ENCODE measurements around the gene ANO1.

DNA sequence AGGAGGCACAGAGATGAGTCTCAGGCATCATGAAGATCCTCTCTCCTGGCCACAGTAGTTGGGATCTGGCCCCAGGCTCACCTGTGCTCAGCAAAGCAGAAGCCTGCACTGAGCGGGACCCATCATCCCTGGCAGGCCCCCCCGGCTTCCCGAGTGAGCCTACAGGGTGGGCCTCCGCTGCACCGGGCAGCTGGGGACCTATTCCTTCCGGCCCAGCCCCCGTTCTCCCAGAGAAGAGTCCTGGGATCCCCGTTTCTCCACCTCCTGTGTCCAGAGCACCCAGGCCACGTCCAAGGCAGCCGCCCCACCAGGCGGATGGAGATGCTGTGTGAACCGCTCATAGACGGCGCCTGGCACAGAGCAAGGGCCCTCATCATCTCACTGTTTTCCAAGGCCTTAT is 52.5 kb downstream of the ANO1 start:
- TF ChIP-seq, protein P1, sequence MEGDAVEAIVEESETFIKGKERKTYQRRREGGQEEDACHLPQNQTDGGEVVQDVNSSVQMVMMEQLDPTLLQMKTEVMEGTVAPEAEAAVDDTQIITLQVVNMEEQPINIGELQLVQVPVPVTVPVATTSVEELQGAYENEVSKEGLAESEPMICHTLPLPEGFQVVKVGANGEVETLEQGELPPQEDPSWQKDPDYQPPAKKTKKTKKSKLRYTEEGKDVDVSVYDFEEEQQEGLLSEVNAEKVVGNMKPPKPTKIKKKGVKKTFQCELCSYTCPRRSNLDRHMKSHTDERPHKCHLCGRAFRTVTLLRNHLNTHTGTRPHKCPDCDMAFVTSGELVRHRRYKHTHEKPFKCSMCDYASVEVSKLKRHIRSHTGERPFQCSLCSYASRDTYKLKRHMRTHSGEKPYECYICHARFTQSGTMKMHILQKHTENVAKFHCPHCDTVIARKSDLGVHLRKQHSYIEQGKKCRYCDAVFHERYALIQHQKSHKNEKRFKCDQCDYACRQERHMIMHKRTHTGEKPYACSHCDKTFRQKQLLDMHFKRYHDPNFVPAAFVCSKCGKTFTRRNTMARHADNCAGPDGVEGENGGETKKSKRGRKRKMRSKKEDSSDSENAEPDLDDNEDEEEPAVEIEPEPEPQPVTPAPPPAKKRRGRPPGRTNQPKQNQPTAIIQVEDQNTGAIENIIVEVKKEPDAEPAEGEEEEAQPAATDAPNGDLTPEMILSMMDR (IDR thresholded peaks at IDR 0.05) = no peak
- TF ChIP-seq POLR2A (IDR thresholded peaks at IDR 0.05) = no peak

All from uterus (tissue), 2 donors.